ENCODE measurements around the gene PIAS1.
"Not testable (repeated sequence)": the region's sequence is repeated elsewhere in the genome, so short reads cannot be mapped to it uniquely, and the experiment has no call there.

Gene PIAS1

GRCh38 chr15:68184616-68185480 lies 130.7 kb downstream of the PIAS1 start:
- DNase-seq (ENCODE audit: low read depth), result no peak

- peak; percentile 42 for DNase-seq (ENCODE audit: low read depth)
Measured at GRCh38 chr15:68186671-68187397, 132.7 kb downstream of the PIAS1 start.

GRCh38 chr15:68187559-68187958 lies 133.4 kb downstream of the PIAS1 start:
- no peak for DNase-seq (ENCODE audit: low read depth)

GRCh38 chr15:68188647-68189046 lies 134.5 kb downstream of the PIAS1 start:
- no peak for DNase-seq (ENCODE audit: low read depth)

GRCh38 chr15:68190048-68190447 lies 135.9 kb downstream of the PIAS1 start:
- no peak for DNase-seq (ENCODE audit: low read depth)

GRCh38 chr15:68191555-68191954 lies 137.4 kb downstream of the PIAS1 start:
- no peak for DNase-seq (ENCODE audit: low read depth)

GRCh38 chr15:68192117-68192516 lies 138.0 kb downstream of the PIAS1 start:
- no peak for DNase-seq (ENCODE audit: low read depth)

GRCh38 chr15:68192804-68193486 lies 138.8 kb downstream of the PIAS1 start:
- DNase-seq (ENCODE audit: low read depth), result no peak

GRCh38 chr15:68195336-68196112 lies 141.4 kb downstream of the PIAS1 start:
- DNase-seq (ENCODE audit: low read depth), result no peak

- no peak for DNase-seq (ENCODE audit: low read depth)
Measured at GRCh38 chr15:68196445-68197169, 142.5 kb downstream of the PIAS1 start.

GRCh38 chr15:68197170-68197492 lies 143.0 kb downstream of the PIAS1 start:
- DNase-seq (ENCODE audit: low read depth), result no peak

GRCh38 chr15:68197661-68198437 lies 143.7 kb downstream of the PIAS1 start:
- DNase-seq (ENCODE audit: low read depth), result no peak

- DNase-seq (ENCODE audit: low read depth), result no peak
Measured at GRCh38 chr15:68199340-68199739, 145.2 kb downstream of the PIAS1 start.

GRCh38 chr15:68200016-68200861 lies 146.1 kb downstream of the PIAS1 start:
- DNase-seq (ENCODE audit: low read depth), result no peak

GRCh38 chr15:68201153-68201878 lies 147.2 kb downstream of the PIAS1 start:
- DNase-seq (ENCODE audit: low read depth), result no peak

GRCh38 chr15:68201879-68202261 lies 147.8 kb downstream of the PIAS1 start:
- no peak for DNase-seq (ENCODE audit: low read depth)

GRCh38 chr15:68202994-68203393 lies 148.9 kb downstream of the PIAS1 start:
- not testable (repeated sequence) for DNase-seq (ENCODE audit: low read depth)

- DNase-seq (ENCODE audit: low read depth), result no peak
Measured at GRCh38 chr15:68203486-68203885, 149.4 kb downstream of the PIAS1 start.

- no peak for DNase-seq (ENCODE audit: low read depth)
Measured at GRCh38 chr15:68203956-68204355, 149.8 kb downstream of the PIAS1 start.

Data from non-pigmented ciliary epithelial cell (primary cell).